HFF-Myc (cell line): ENCODE data around the gene IGIP.

Experiments used
- DNase-seq: peaks from one replicate; pipeline ENCODE4 v3.0.0-alpha.2; 2011; ENCODE audit warnings: low read depth; ENCODE audit errors: extremely low read depth
- H3K4me3 ChIP-seq: replicated peaks from 2 replicates; pipeline ENCODE4 v1.5.1; 2011; ENCODE audit warnings: low read depth, mild to moderate bottlenecking, control low read depth, low read length
- CTCF ChIP-seq: IDR thresholded peaks from 2 replicates; pipeline ENCODE4 v1.5.1; 2012; ENCODE audit warnings: mild to moderate bottlenecking, low read depth, low read length, control low read depth; ENCODE audit errors: missing control alignments

Gene IGIP

GRCh38 chr5:140093179-140093578 lies 32.6 kb upstream of the IGIP start:
- H3K4me3 ChIP-seq: no peak overlapping the region
- no peak for DNase-seq
- TF ChIP-seq CTCF: no peak

- TF ChIP-seq CTCF: no peak
- H3K4me3 ChIP-seq: no peak overlapping the region
- no peak for DNase-seq
Measured at GRCh38 chr5:140093866-140094265, 31.9 kb upstream of the IGIP start.

GRCh38 chr5:140094889-140095288 lies 30.8 kb upstream of the IGIP start:
- no peak for DNase-seq

DNA sequence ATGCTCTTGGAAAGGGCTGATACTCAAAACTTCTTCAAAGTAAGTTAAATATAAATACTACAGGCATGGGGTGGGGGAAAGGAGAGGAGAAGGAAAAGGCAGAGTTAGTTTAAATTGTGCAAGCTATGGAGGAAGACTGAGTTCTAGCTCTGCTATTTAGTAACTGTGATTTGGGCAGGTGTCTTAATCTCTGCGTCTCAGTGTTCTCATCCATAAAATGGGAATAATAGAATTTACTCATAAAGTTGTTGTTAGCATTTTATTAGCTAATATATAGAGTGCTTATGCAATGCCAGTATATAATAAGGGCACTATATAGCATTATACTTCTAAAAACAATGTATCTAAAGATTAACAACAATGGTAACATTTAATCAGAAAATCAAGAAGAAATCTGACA lies 24.6 kb upstream of the IGIP start:
- no peak for TF ChIP-seq CTCF
- no peak overlapping the region for H3K4me3 ChIP-seq
- DNase-seq: no peak

More at GRCh38 chr5:140094889-140095288, 30.8 kb upstream of the IGIP start:
- TF ChIP-seq CTCF: no peak
- no peak overlapping the region for H3K4me3 ChIP-seq

DNA sequence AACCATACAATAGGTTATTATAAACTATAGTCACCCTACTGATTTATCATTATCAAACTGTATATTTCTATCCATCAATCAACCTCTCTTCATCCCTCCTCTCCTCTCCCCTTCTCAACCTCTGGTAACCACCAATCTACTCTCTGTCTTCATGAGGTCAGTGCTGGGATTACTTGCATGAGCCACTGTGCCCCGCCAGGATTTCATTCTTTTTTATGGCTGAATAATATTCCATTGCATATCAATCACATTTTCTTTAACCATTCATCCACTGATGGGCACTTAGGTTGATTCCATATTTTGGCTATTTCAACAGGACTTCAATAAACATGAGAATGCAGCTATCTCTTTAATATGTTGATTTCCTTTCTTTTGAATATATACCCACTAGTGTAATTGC lies 22.6 kb upstream of the IGIP start:
- TF ChIP-seq CTCF: no peak
- no peak overlapping the region for H3K4me3 ChIP-seq
- DNase-seq: no peak

DNA sequence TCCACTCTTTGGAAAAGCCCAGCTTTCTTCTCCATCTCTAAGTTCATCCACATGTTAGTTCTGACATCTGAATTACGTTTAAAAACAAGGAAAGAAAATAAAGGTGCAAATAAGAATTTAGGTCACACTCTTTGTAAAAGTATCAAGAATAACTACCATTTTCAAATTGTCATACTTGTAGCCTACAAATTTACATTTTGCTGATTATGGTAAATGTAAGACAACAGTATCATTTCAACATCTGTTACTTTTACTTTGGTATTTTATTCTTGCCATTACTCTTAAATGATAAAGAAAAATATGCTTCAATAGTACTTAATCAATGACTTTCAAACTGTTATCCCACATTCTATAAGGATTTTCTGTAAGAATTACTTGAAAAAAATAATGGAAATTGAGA lies 21.6 kb upstream of the IGIP start:
- no peak for DNase-seq
- no peak overlapping the region for H3K4me3 ChIP-seq
- TF ChIP-seq CTCF: no peak

GRCh38 chr5:140106101-140106500 lies 19.6 kb upstream of the IGIP start:
- no peak for DNase-seq
- H3K4me3 ChIP-seq: no peak overlapping the region
- TF ChIP-seq CTCF: no peak
